Measurements from ENCODE around the gene CLIP3.
"Not testable (repeated sequence)": the region's sequence is repeated elsewhere in the genome, so short reads cannot be mapped to it uniquely, and the experiment has no call there.

The CLIP3 gene

GRCh38 chr19:35983177-35983576, 49.5 kb downstream of the CLIP3 start:
- no peak for TF ChIP-seq CTCF (conservative IDR thresholded peaks at IDR 0.05; ENCODE audit: low read depth)
- CTCF ChIA-PET, result no interaction called here
- no peak overlapping the region for H3K27ac ChIP-seq
- POLR2A ChIA-PET (ENCODE audit: low non-redundant PET), result no interaction called here
- no peak for DNase-seq (ENCODE audit: low spot score)

- POLR2A ChIA-PET (ENCODE audit: low non-redundant PET); H3K27ac ChIP-seq; DNase-seq (ENCODE audit: low spot score): not testable (repeated sequence)
- CTCF ChIA-PET, result interaction anchor here (0.6 kb wide), 1 partner anchor 500 kb away, joined by 3 read pairs; no protein-coding TSS in a partner anchor
Measured at GRCh38 chr19:35980997-35981396, 51.7 kb downstream of the CLIP3 start.

GRCh38 chr19:35978832-35979365, 53.8 kb downstream of the CLIP3 start:
- TF ChIP-seq CTCF (conservative IDR thresholded peaks at IDR 0.05; ENCODE audit: low read depth), result no peak
- ChIA-PET CTCF (no interaction called here), POLR2A (ENCODE audit: low non-redundant PET) (no interaction called here)
- H3K27ac ChIP-seq, result no peak overlapping the region
- DNase-seq (ENCODE audit: low spot score), result no peak

- TF ChIP-seq CTCF (conservative IDR thresholded peaks at IDR 0.05; ENCODE audit: low read depth), result no peak
- POLR2A ChIA-PET (ENCODE audit: low non-redundant PET), result no interaction called here
Measured at GRCh38 chr19:35978271-35978670, 54.4 kb downstream of the CLIP3 start.

GRCh38 chr19:35977446-35978222, 55.0 kb downstream of the CLIP3 start:
- CTCF ChIA-PET, result no interaction called here
- no peak overlapping the region for H3K27ac ChIP-seq
- DNase-seq (ENCODE audit: low spot score), result no peak
- no peak for TF ChIP-seq CTCF (conservative IDR thresholded peaks at IDR 0.05; ENCODE audit: low read depth)
- POLR2A ChIA-PET (ENCODE audit: low non-redundant PET), result no interaction called here

More at GRCh38 chr19:35978271-35978670, 54.4 kb downstream of the CLIP3 start:
- CTCF ChIA-PET, result no interaction called here
- no peak for DNase-seq (ENCODE audit: low spot score)
- no peak overlapping the region for H3K27ac ChIP-seq

DNA sequence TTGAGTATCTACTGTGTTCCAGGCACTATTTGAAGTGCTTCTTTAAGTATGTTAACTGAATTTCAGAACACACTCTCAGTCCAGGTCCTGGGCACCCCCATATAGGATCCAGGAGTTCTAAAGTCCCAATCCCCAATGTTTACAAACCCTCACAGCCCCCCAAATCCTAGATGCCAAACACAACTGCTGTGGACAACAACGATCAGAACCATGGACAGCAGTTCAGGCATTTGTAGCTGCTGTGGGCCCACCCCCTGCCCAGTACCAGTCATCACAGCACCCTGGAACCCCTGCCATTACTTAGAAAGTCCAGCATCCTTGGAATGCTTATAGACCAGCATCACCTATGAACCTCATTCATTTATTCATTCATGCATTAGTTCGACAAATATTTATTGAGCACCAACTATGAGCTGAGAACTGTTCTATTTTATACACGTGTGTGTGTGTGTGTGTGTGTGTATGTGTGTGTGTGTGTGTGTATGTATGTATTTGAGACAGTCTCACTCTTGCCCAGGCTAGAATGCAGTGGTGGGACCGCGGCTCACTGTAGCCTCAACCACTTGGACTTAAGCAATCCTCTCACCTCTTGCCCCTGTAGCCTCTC, 57.0 kb downstream of the CLIP3 start:
- no peak overlapping the region for H3K27ac ChIP-seq
- peak; percentile 42 for DNase-seq (ENCODE audit: low spot score)
- ChIA-PET CTCF (no interaction called here), POLR2A (ENCODE audit: low non-redundant PET) (no interaction called here)
- TF ChIP-seq CTCF (conservative IDR thresholded peaks at IDR 0.05; ENCODE audit: low read depth), result no peak

- ChIA-PET POLR2A (ENCODE audit: low non-redundant PET) (no interaction called here), CTCF (no interaction called here)
- no peak for TF ChIP-seq CTCF (conservative IDR thresholded peaks at IDR 0.05; ENCODE audit: low read depth)
- H3K27ac ChIP-seq, result no peak overlapping the region
- no peak for DNase-seq (ENCODE audit: low spot score)
Measured at GRCh38 chr19:35973487-35973886, 59.2 kb downstream of the CLIP3 start.
